Measurements from ENCODE around the gene TUBGCP3. TPM values are rescaled to one million over a fixed set of nuclear protein-coding genes. Genes with fewer than 3 reads are reported as not detected.

Gene TUBGCP3
- total RNA-seq, 2 experiments from 2014 or later = 19.4 to 36.2 TPM

GRCh38 chr13:112624602-112625430, 36.9 kb upstream of the TUBGCP3 start:
- Histone ChIP-seq H3K4me3 (ENCODE audit: low read depth, low read length, poor library complexity, severe bottlenecking) (no peak overlapping the region), H3K9me2 (ENCODE audit: insufficient read depth, low read length) (no peaks in the 10 kb centered on the region), H3K79me2 (ENCODE audit: insufficient read depth, low read depth, low read length) (no peaks in the 10 kb centered on the region), H3K4me2 (ENCODE audit: low read length) (no peak overlapping the region), H3K9me3 (ENCODE audit: low read length) (no peaks in the 10 kb centered on the region), H3K36me3 (ENCODE audit: insufficient read depth, low read length) (no peaks in the 10 kb centered on the region), H3K27ac (ENCODE audit: low read depth, low read length, poor library complexity, severe bottlenecking) (no peak overlapping the region), H3K4me1 (ENCODE audit: insufficient read depth, low read length, poor library complexity, severe bottlenecking) (no peaks in the 10 kb centered on the region), H4K20me1 (ENCODE audit: insufficient read depth, low read length) (no peaks in the 10 kb centered on the region), H2AFZ (ENCODE audit: low read length) (no peak overlapping the region)
- BruUV-seq (replicated peaks) = no TSS peak
- TF ChIP-seq EZH2phosphoT487 (IDR thresholded peaks at IDR 0.05; ENCODE audit: borderline replicate concordance, low read depth, low read length) (no peak), CTCF (conservative IDR thresholded peaks at IDR 0.05; ENCODE audit: low read length) (no peak)
- intact Hi-C loops (cut with micrococcal nuclease; ENCODE audit: unreplicated experiment) = no loop called here
- POLR2A ChIA-PET = no interaction called here
- no peak for DNase-seq (ENCODE audit: low spot score)
- CTCF ChIA-PET (ENCODE audit: unreplicated experiment) = no interaction called here

DNA sequence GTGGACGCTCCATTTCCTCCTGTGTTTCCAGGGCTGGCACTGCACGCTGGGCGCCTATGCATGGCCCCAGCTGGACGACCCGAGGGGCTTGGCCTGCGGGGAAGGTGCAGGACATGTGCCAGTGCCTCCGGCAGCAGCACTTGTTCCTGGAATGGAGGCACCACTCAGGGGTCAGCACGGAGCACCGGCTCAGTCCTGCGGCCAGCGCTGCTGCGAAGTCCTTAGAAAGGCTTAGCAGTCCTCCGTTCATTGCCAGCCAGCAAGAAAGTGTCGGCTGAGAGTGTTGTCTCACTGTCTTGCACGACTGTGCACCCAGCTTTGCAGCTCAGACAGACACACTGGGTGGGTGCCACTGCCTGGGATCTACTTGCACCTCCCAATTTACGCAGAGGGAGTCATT, 36.1 kb upstream of the TUBGCP3 start:
- TF ChIP-seq EZH2phosphoT487 (IDR thresholded peaks at IDR 0.05; ENCODE audit: borderline replicate concordance, low read depth, low read length) (no peak), CTCF (conservative IDR thresholded peaks at IDR 0.05; ENCODE audit: low read length) (no peak)
- intact Hi-C loops (cut with micrococcal nuclease; ENCODE audit: unreplicated experiment) = no loop called here
- Histone ChIP-seq H3K36me3 (ENCODE audit: insufficient read depth, low read length) (no peaks in the 10 kb centered on the region), H3K4me2 (ENCODE audit: low read length) (no peak overlapping the region), H4K20me1 (ENCODE audit: insufficient read depth, low read length) (no peaks in the 10 kb centered on the region), H2AFZ (ENCODE audit: low read length) (no peak overlapping the region), H3K9me3 (ENCODE audit: low read length) (no peaks in the 10 kb centered on the region), H3K4me1 (ENCODE audit: insufficient read depth, low read length, poor library complexity, severe bottlenecking) (no peaks in the 10 kb centered on the region), H3K27ac (ENCODE audit: low read depth, low read length, poor library complexity, severe bottlenecking) (no peak overlapping the region), H3K9me2 (ENCODE audit: insufficient read depth, low read length) (no peaks in the 10 kb centered on the region), H3K4me3 (ENCODE audit: low read depth, low read length, poor library complexity, severe bottlenecking) (no peak overlapping the region), H3K79me2 (ENCODE audit: insufficient read depth, low read depth, low read length) (no peaks in the 10 kb centered on the region)
- POLR2A ChIA-PET = no interaction called here
- BruUV-seq (replicated peaks) = no TSS peak
- CTCF ChIA-PET (ENCODE audit: unreplicated experiment) = no interaction called here
- DNase-seq (ENCODE audit: low spot score) = no peak

DNA sequence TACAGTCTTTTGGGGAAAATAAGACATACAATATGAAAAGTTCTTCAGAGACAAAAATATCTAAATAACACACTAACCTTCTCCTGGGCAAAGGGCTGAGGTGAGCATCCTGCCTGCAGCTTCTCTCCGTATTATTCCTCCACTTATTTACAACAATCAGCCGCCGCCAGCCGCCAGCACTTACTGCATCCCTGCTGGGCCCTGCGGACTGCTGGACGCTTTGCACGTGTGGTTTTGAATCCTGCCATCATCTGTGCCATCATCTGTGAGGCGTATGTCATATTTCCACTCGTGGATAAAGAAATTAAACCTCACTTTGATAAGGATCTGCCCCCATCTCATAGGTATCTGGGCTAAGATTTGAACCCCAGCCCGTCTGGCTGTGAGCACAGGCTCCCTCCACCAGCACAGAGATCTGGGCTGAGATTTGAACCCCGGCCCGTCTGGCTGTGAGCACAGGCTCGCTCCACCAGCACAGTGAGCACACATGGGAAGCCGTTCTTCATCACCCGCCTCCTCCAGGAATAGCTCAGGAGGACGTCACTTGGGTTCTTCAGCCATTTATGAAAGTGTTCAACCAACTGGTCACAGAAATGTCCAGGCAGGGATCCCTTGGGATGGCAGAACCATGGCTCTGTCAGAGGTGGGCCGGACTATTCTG, 35.2 kb upstream of the TUBGCP3 start:
- ChIA-PET POLR2A (no interaction called here), CTCF (ENCODE audit: unreplicated experiment) (no interaction called here)
- no peak overlapping the region for H3K4me3 ChIP-seq (ENCODE audit: low read depth, low read length, poor library complexity, severe bottlenecking)
- no peak for DNase-seq (ENCODE audit: low spot score)
- H3K9me2 ChIP-seq (ENCODE audit: insufficient read depth, low read length) = no peaks in the 10 kb centered on the region
- no peak overlapping the region for H2AFZ ChIP-seq (ENCODE audit: low read length)
- no peaks in the 10 kb centered on the region for H4K20me1 ChIP-seq (ENCODE audit: insufficient read depth, low read length)
- no peak overlapping the region for H3K4me2 ChIP-seq (ENCODE audit: low read length)
- intact Hi-C loops (cut with micrococcal nuclease; ENCODE audit: unreplicated experiment) = no loop called here
- H3K9me3 ChIP-seq (ENCODE audit: low read length) = no peaks in the 10 kb centered on the region
- no peaks in the 10 kb centered on the region for H3K36me3 ChIP-seq (ENCODE audit: insufficient read depth, low read length)
- no peaks in the 10 kb centered on the region for H3K4me1 ChIP-seq (ENCODE audit: insufficient read depth, low read length, poor library complexity, severe bottlenecking)
- no peak overlapping the region for H3K27ac ChIP-seq (ENCODE audit: low read depth, low read length, poor library complexity, severe bottlenecking)
- TF ChIP-seq EZH2phosphoT487 (IDR thresholded peaks at IDR 0.05; ENCODE audit: borderline replicate concordance, low read depth, low read length) (no peak), CTCF (conservative IDR thresholded peaks at IDR 0.05; ENCODE audit: low read length) (no peak)
- H3K79me2 ChIP-seq (ENCODE audit: insufficient read depth, low read depth, low read length) = no peaks in the 10 kb centered on the region
- BruUV-seq (replicated peaks) = no TSS peak

Data from OCI-LY7 (cell line).